Esophagus muscularis mucosa (tissue), 4 donors: ENCODE results near the gene LOXL4.

Experiments used
- CTCF ChIP-seq, 3 experiments: fragments of 200-600 bp in 2 of 3; fragments of 450-650 bp in 1 of 3; sonication (generic) in 2 of 3; IDR thresholded peaks; one replicate each; pipeline ENCODE4 v1.5.1; 2017 to 2019; ENCODE audit warnings: antibody characterized with exemption in 3 of 3, mild to moderate bottlenecking in 2 of 3, moderate library complexity in 1 of 3
- EP300 ChIP-seq: sonication (generic); formaldehyde crosslinking; IDR thresholded peaks from one replicate; pipeline ENCODE4 v1.6.1; 2017; ENCODE audit warnings: antibody characterized with exemption
- POLR2A ChIP-seq: fragments of 450-650 bp; IDR thresholded peaks from one replicate; pipeline ENCODE4 v1.6.1; 2017; ENCODE audit warnings: antibody characterized with exemption, moderate library complexity, mild to moderate bottlenecking, low read depth
- POLR2AphosphoS5 ChIP-seq, 2 donors: sonication (generic); formaldehyde crosslinking; IDR thresholded peaks; one replicate each; pipeline ENCODE4 v1.6.1; 2017; ENCODE audit warnings: antibody characterized with exemption in 2 of 2

GRCh38 chr10:98260752-98261151 is 7.2 kb downstream of the LOXL4 start:
- TF ChIP-seq CTCF (IDR thresholded peaks at IDR 0.05): no peak
- no peak for TF ChIP-seq POLR2AphosphoS5 (IDR thresholded peaks at IDR 0.05)
- TF ChIP-seq POLR2A: no peak
- no peak for TF ChIP-seq EP300
